Loucy (cell line): Measurements from ENCODE around the gene ACAA2.

Experiments
- H2AFZ ChIP-seq: fragments of 200-600 bp; sonication (generic); 2 replicates; pipeline ENCODE4 v1.6.0; 2016; ENCODE audit warnings: antibody characterized with exemption, mild to moderate bottlenecking, low read length, moderate library complexity
- H3F3A ChIP-seq: fragments of 200-600 bp; 2 replicates; pipeline ENCODE4 v1.6.0; 2016; ENCODE audit warnings: antibody characterized with exemption, low read depth, mild to moderate bottlenecking
- H3K27me3 ChIP-seq: fragments of 200-600 bp; sonication (generic); 2 replicates; pipeline ENCODE4 v1.6.1; 2014; ENCODE audit warnings: low read length, mild to moderate bottlenecking; ENCODE audit not compliant: insufficient read depth, poor library complexity, severe bottlenecking
- H3K36me3 ChIP-seq: fragments of 200-600 bp; sonication (generic); 2 replicates; pipeline ENCODE4 v1.6.1; 2016; ENCODE audit warnings: low read length; ENCODE audit not compliant: insufficient read depth
- H3K4me1 ChIP-seq: fragments of 200-600 bp; sonication (generic); 2 replicates; pipeline ENCODE4 v1.5.1; 2014; ENCODE audit warnings: low read length, mild to moderate bottlenecking; ENCODE audit not compliant: insufficient read depth, poor library complexity, severe bottlenecking
- H3K4me2 ChIP-seq: fragments of 200-600 bp; sonication (generic); 2 replicates; pipeline ENCODE4 v1.6.0; 2014; ENCODE audit warnings: antibody characterized with exemption, low read length, low read depth, mild to moderate bottlenecking; ENCODE audit not compliant: poor library complexity, severe bottlenecking
- H3K4me3 ChIP-seq: fragments of 200-600 bp; sonication (generic); 2 replicates; pipeline ENCODE4 v1.5.1; 2014; ENCODE audit warnings: low read length, mild to moderate bottlenecking, mixed read lengths; ENCODE audit not compliant: poor library complexity, severe bottlenecking
- H3K79me2 ChIP-seq: fragments of 200-600 bp; sonication (generic); 2 replicates; pipeline ENCODE4 v1.6.1; 2014; ENCODE audit warnings: low read length; ENCODE audit not compliant: insufficient read depth
- H3K9ac ChIP-seq: fragments of 200-600 bp; sonication (generic); 2 replicates; pipeline ENCODE4 v1.6.0; 2014; ENCODE audit warnings: mild to moderate bottlenecking, low read depth, low read length, moderate library complexity; ENCODE audit not compliant: poor library complexity, severe bottlenecking
- H3K9me2 ChIP-seq: fragments of 200-600 bp; sonication (generic); replicated peaks from 2 replicates; pipeline ENCODE4 v1.6.1; 2016; ENCODE audit warnings: low read depth, low read length, mixed read lengths
- H3K9me3 ChIP-seq: fragments of 200-600 bp; sonication (generic); 2 replicates; pipeline ENCODE4 v1.6.1; 2014; ENCODE audit warnings: mild to moderate bottlenecking, antibody characterized with exemption, low read length, low read depth; ENCODE audit not compliant: insufficient read depth
- H4K20me1 ChIP-seq: fragments of 200-600 bp; sonication (generic); 2 replicates; pipeline ENCODE4 v1.6.0; 2014; ENCODE audit warnings: antibody characterized with exemption, low read length, mild to moderate bottlenecking; ENCODE audit not compliant: insufficient read depth, poor library complexity, severe bottlenecking
- EZH2phosphoT487 ChIP-seq: fragments of 200-600 bp; IDR thresholded peaks from 2 replicates; pipeline ENCODE4 v1.6.1; 2018; ENCODE audit warnings: antibody characterized with exemption, mild to moderate bottlenecking, moderate library complexity, borderline replicate concordance
- TF ChIP-seq, protein P1 (sequence below): fragments of 200-600 bp; sonication (generic); conservative IDR thresholded peaks from 2 replicates; pipeline ENCODE4 v1.5.1; 2014; ENCODE audit warnings: mild to moderate bottlenecking, antibody characterized with exemption, low read length

ACAA2 gene

DNA sequence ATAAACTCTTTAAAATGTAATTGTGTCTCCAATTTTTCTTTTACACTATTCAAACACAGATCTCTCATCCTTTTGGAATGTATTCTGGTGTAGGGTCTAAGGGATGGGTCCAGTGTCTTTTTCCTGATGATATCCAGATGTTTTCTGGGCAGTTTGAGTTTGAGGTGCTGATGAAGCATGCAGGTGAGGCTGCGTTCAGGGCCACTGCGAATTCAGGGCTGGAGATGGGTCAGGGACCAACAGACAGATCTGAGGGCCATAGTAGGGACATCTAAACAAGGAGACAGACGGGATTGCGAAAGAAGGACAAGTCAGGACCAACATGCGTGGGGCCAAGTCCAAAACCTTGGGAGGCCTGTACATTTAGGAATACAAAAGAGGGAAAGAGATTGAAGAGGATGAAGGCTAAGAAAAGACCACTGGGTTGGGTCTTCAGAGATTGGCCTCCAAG is 70.2 kb downstream of the ACAA2 start:
- no peaks in the 10 kb centered on the region for H3K27me3 ChIP-seq
- H3K79me2 ChIP-seq: no peaks in the 10 kb centered on the region
- H3K4me1 ChIP-seq: no peaks in the 10 kb centered on the region
- H3K9me2 ChIP-seq: no peaks in the 10 kb centered on the region
- H3K4me3 ChIP-seq: no peak overlapping the region
- TF ChIP-seq, protein P1, sequence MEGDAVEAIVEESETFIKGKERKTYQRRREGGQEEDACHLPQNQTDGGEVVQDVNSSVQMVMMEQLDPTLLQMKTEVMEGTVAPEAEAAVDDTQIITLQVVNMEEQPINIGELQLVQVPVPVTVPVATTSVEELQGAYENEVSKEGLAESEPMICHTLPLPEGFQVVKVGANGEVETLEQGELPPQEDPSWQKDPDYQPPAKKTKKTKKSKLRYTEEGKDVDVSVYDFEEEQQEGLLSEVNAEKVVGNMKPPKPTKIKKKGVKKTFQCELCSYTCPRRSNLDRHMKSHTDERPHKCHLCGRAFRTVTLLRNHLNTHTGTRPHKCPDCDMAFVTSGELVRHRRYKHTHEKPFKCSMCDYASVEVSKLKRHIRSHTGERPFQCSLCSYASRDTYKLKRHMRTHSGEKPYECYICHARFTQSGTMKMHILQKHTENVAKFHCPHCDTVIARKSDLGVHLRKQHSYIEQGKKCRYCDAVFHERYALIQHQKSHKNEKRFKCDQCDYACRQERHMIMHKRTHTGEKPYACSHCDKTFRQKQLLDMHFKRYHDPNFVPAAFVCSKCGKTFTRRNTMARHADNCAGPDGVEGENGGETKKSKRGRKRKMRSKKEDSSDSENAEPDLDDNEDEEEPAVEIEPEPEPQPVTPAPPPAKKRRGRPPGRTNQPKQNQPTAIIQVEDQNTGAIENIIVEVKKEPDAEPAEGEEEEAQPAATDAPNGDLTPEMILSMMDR: no peak
- TF ChIP-seq EZH2phosphoT487: no peak
- no peaks in the 10 kb centered on the region for H3K9me3 ChIP-seq
- H3K4me2 ChIP-seq: no peak overlapping the region
- no peaks in the 10 kb centered on the region for H3F3A ChIP-seq
- no peak overlapping the region for H3K9ac ChIP-seq
- H2AFZ ChIP-seq: no peak overlapping the region
- no peaks in the 10 kb centered on the region for H3K36me3 ChIP-seq
- no peaks in the 10 kb centered on the region for H4K20me1 ChIP-seq

DNA sequence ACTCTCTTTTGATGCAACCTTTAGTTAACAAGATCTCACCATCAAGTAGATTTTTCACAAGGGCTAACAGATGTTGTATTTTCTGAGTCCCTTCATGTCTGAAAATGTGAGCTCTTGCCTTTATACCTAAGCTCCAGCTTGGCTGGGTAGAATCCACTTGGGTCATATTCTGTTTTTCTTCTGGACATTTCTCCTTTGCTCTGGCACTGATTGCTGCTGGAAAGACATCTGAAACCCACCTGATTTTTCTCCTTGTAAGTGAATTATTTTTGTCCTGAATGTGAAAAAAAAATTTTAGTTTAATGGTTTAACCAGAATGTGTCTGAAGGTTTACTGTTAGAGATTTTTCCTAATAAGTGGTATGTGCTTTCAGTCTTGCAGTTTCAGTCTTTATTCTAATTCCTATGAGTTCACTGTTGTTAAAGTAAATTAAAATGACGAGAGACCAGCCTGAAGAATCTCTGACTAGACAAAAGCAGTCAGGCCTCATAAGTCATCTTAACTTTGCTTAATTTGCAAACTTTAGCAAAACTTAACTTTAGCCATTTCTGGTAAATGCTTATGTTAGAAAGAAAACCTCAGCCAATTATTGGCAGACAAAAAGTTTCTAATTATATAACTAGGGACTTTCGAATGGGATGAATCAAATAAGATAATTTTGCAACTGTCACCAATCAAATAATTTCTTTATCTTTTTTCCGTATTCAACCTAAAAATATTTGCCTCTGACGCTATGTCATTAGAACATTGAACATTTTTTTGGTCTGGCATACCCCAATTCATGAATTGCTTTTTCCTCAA is 70.8 kb downstream of the ACAA2 start:
- Histone ChIP-seq H2AFZ (no peak overlapping the region), H3K4me2 (no peak overlapping the region)

DNA sequence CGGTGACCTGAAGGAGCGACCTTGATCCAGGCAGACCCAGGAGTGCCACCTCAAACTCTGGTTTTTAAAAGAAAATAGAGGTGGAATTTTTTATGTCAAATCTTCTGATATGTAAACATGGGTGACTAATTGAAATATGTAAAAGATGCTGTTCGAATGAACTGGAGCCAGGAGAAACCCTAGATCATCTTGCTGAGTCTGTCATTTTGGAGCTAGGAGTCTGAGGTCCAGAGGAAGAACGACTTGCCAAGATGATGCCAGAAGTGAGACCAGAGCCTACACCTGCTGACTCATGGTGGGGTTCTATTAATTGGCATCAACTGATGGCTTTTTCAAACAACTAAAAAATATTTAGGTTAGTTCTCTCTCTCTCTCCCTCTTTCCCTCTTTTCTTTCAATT is 74.1 kb downstream of the ACAA2 start:
- Histone ChIP-seq H3K9me3 (no peaks in the 10 kb centered on the region), H3K4me3 (no peak overlapping the region), H3K9me2 (no peaks in the 10 kb centered on the region), H2AFZ (no peak overlapping the region), H3K27me3 (no peaks in the 10 kb centered on the region), H3K79me2 (no peaks in the 10 kb centered on the region), H3K4me2 (no peak overlapping the region), H3K4me1 (no peaks in the 10 kb centered on the region), H4K20me1 (no peaks in the 10 kb centered on the region), H3F3A (no peaks in the 10 kb centered on the region), H3K36me3 (no peaks in the 10 kb centered on the region), H3K9ac (no peak overlapping the region)
- TF ChIP-seq EZH2phosphoT487: no peak
- TF ChIP-seq, protein P1: no peak

More for the DNA sequence above, 70.8 kb downstream of the ACAA2 start:
- no peaks in the 10 kb centered on the region for H3K36me3 ChIP-seq
- no peaks in the 10 kb centered on the region for H4K20me1 ChIP-seq
- TF ChIP-seq EZH2phosphoT487: no peak
- TF ChIP-seq, protein P1: no peak
- no peaks in the 10 kb centered on the region for H3F3A ChIP-seq
- no peak overlapping the region for H3K9ac ChIP-seq
- H3K79me2 ChIP-seq: no peaks in the 10 kb centered on the region
- H3K9me2 ChIP-seq: no peaks in the 10 kb centered on the region
- no peak overlapping the region for H3K4me3 ChIP-seq
- H3K9me3 ChIP-seq: no peaks in the 10 kb centered on the region
- no peaks in the 10 kb centered on the region for H3K27me3 ChIP-seq
- no peaks in the 10 kb centered on the region for H3K4me1 ChIP-seq
